ENCODE results near the gene ABCC8.

The ABCC8 gene

GRCh38 chr11:17412488-17413180 lies 64.0 kb downstream of the ABCC8 start:
- H2BK5ac ChIP-seq (ENCODE audit: low read depth, low read length, poor library complexity, severe bottlenecking): no peak overlapping the region
- no peak overlapping the region for H3K27ac ChIP-seq (ENCODE audit: low read length, poor library complexity, severe bottlenecking)
- no peaks in the 10 kb centered on the region for H3K79me1 ChIP-seq (replicated peaks; ENCODE audit: low read length, poor library complexity, severe bottlenecking)
- WGBS: 78% methylated on average over 9 of the region's 9 CpGs
- H2AK5ac ChIP-seq (ENCODE audit: low read length, severe bottlenecking): no peak overlapping the region
- H3K27me3 ChIP-seq (ENCODE audit: control insufficient read depth in 1 of 2, insufficient read depth in 1 of 2, low read length in 2 of 2): peaks cover 19 to 62% of the 10 kb centered on the region in 2 experiments
- no peak overlapping the region for H2BK120ac ChIP-seq (ENCODE audit: low read depth, low read length)
- H3K9ac ChIP-seq (ENCODE audit: low read length): no peak overlapping the region
- no peak overlapping the region for H3K23ac ChIP-seq (ENCODE audit: low read length in 2 of 2)
- no peak overlapping the region for H2BK12ac ChIP-seq (ENCODE audit: low read length in 2 of 2)
- H3K4ac ChIP-seq (ENCODE audit: low read depth in 1 of 2, low read length in 2 of 2): no peak overlapping the region
- no peaks in the 10 kb centered on the region for H3K36me3 ChIP-seq (ENCODE audit: control insufficient read depth in 1 of 2, insufficient read depth in 2 of 2, low read depth in 1 of 2, low read length in 2 of 2)
- no peak overlapping the region for H2BK15ac ChIP-seq (ENCODE audit: low read depth, poor library complexity, severe bottlenecking)
- H2AFZ ChIP-seq (ENCODE audit: low read depth, low read length): no peak overlapping the region
- H4K91ac ChIP-seq (ENCODE audit: low read length): no peak overlapping the region
- H3K4me3 ChIP-seq (ENCODE audit: insufficient read depth in 1 of 2, low read depth in 1 of 2, low read length in 2 of 2): no peak overlapping the region
- DNase-seq: no peak
- H3K18ac ChIP-seq (ENCODE audit: low read depth in 1 of 2, low read length in 2 of 2): no peak overlapping the region
- no peak overlapping the region for H3K4me2 ChIP-seq (ENCODE audit: low read length, poor library complexity, severe bottlenecking)
- no peaks in the 10 kb centered on the region for H3K9me3 ChIP-seq (ENCODE audit: control insufficient read depth, low read length)
- no peak overlapping the region for H4K8ac ChIP-seq (ENCODE audit: low read length)
- no peaks in the 10 kb centered on the region for H3K4me1 ChIP-seq (ENCODE audit: control insufficient read depth, insufficient read depth, low read depth, low read length)
- H3K14ac ChIP-seq (ENCODE audit: low read length in 2 of 2): no peak overlapping the region

GRCh38 chr11:17411418-17411817 lies 65.2 kb downstream of the ABCC8 start:
- WGBS: 89% methylated on average over 5 of the region's 6 CpGs
- Histone ChIP-seq H2AK5ac (ENCODE audit: low read length, severe bottlenecking) (no peak overlapping the region), H4K91ac (ENCODE audit: low read length) (no peak overlapping the region), H3K4me2 (ENCODE audit: low read length, poor library complexity, severe bottlenecking) (no peak overlapping the region), H4K8ac (ENCODE audit: low read length) (no peak overlapping the region), H3K27me3 (ENCODE audit: control insufficient read depth in 1 of 2, insufficient read depth in 1 of 2, low read length in 2 of 2) (peaks cover 16 to 53% of the 10 kb centered on the region in 2 experiments), H3K9ac (ENCODE audit: low read length) (no peak overlapping the region), H3K18ac (ENCODE audit: low read depth in 1 of 2, low read length in 2 of 2) (no peak overlapping the region), H2BK12ac (ENCODE audit: low read length in 2 of 2) (no peak overlapping the region), H3K27ac (ENCODE audit: low read length, poor library complexity, severe bottlenecking) (no peak overlapping the region), H2BK5ac (ENCODE audit: low read depth, low read length, poor library complexity, severe bottlenecking) (no peak overlapping the region), H3K4ac (ENCODE audit: low read depth in 1 of 2, low read length in 2 of 2) (no peak overlapping the region), H3K23ac (ENCODE audit: low read length in 2 of 2) (no peak overlapping the region), H2AFZ (ENCODE audit: low read depth, low read length) (no peak overlapping the region), H3K36me3 (ENCODE audit: control insufficient read depth in 1 of 2, insufficient read depth in 2 of 2, low read depth in 1 of 2, low read length in 2 of 2) (no peaks in the 10 kb centered on the region), H3K79me1 (replicated peaks; ENCODE audit: low read length, poor library complexity, severe bottlenecking) (no peaks in the 10 kb centered on the region), H3K14ac (ENCODE audit: low read length in 2 of 2) (peak overlapping the region in 1 of 2 experiments; percentile 10), H3K4me3 (ENCODE audit: insufficient read depth in 1 of 2, low read depth in 1 of 2, low read length in 2 of 2) (no peak overlapping the region), H2BK15ac (ENCODE audit: low read depth, poor library complexity, severe bottlenecking) (no peak overlapping the region), H2BK120ac (ENCODE audit: low read depth, low read length) (no peak overlapping the region), H3K4me1 (ENCODE audit: control insufficient read depth, insufficient read depth, low read depth, low read length) (no peaks in the 10 kb centered on the region), H3K9me3 (ENCODE audit: control insufficient read depth, low read length) (no peaks in the 10 kb centered on the region)
- no peak for DNase-seq

DNA sequence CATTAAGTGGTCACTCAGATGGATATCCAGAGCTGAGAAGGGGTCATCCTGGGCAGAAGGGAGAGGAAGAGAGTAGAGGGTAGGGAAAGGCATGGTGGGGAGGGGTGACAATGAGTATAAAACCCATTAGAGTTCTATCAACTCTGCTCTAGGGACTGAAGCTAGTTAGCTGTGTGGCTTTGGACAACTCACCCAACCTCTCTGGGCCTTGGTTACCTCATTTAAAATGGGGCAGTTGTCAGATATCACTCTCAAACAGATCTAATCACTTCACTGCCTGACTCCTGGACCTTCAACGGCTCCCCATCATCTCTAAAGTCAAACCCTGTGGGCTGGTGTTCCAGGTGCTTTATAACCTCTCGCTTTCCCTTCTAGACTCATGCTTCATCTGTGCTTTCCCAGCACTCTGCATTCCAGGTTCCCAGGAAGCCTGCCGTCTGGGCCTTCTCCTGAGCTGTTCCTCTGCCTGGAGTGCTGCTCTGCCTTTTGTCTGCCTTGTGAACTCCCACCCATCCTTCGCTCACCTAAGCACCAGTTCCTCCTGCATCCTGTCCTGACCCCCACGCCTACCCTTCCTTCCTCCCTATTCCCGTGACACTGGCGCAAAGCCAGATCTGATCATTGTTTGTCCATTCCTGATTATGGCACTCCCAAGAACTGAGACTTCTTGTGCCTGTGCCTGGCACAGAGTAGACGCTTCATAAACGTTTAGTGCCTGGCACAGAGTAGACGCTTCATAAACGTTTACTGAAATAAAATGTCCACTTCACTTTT lies 65.9 kb downstream of the ABCC8 start:
- no peak overlapping the region for H2BK120ac ChIP-seq (ENCODE audit: low read depth, low read length)
- H3K4me3 ChIP-seq (ENCODE audit: insufficient read depth in 1 of 2, low read depth in 1 of 2, low read length in 2 of 2): no peak overlapping the region
- no peak overlapping the region for H2BK5ac ChIP-seq (ENCODE audit: low read depth, low read length, poor library complexity, severe bottlenecking)
- WGBS: 76% methylated on average over 11 of the region's 11 CpGs
- H3K36me3 ChIP-seq (ENCODE audit: control insufficient read depth in 1 of 2, insufficient read depth in 2 of 2, low read depth in 1 of 2, low read length in 2 of 2): no peaks in the 10 kb centered on the region
- no peak overlapping the region for H4K8ac ChIP-seq (ENCODE audit: low read length)
- no peak overlapping the region for H2BK15ac ChIP-seq (ENCODE audit: low read depth, poor library complexity, severe bottlenecking)
- no peaks in the 10 kb centered on the region for H3K9me3 ChIP-seq (ENCODE audit: control insufficient read depth, low read length)
- H2AFZ ChIP-seq (ENCODE audit: low read depth, low read length): no peak overlapping the region
- no peak overlapping the region for H3K4ac ChIP-seq (ENCODE audit: low read depth in 1 of 2, low read length in 2 of 2)
- no peaks in the 10 kb centered on the region for H3K4me1 ChIP-seq (ENCODE audit: control insufficient read depth, insufficient read depth, low read depth, low read length)
- H2AK5ac ChIP-seq (ENCODE audit: low read length, severe bottlenecking): no peak overlapping the region
- no peak overlapping the region for H4K91ac ChIP-seq (ENCODE audit: low read length)
- H3K18ac ChIP-seq (ENCODE audit: low read depth in 1 of 2, low read length in 2 of 2): no peak overlapping the region
- no peak overlapping the region for H3K23ac ChIP-seq (ENCODE audit: low read length in 2 of 2)
- no peak for DNase-seq
- no peak overlapping the region for H3K14ac ChIP-seq (ENCODE audit: low read length in 2 of 2)
- no peak overlapping the region for H2BK12ac ChIP-seq (ENCODE audit: low read length in 2 of 2)
- H3K4me2 ChIP-seq (ENCODE audit: low read length, poor library complexity, severe bottlenecking): no peak overlapping the region
- H3K27me3 ChIP-seq (ENCODE audit: control insufficient read depth in 1 of 2, insufficient read depth in 1 of 2, low read length in 2 of 2): peaks cover 12 to 47% of the 10 kb centered on the region in 2 experiments
- no peaks in the 10 kb centered on the region for H3K79me1 ChIP-seq (replicated peaks; ENCODE audit: low read length, poor library complexity, severe bottlenecking)
- H3K9ac ChIP-seq (ENCODE audit: low read length): no peak overlapping the region
- H3K27ac ChIP-seq (ENCODE audit: low read length, poor library complexity, severe bottlenecking): no peak overlapping the region

GRCh38 chr11:17408641-17409040 lies 68.0 kb downstream of the ABCC8 start:
- H3K27ac ChIP-seq (ENCODE audit: low read length, poor library complexity, severe bottlenecking): no peak overlapping the region
- no peak overlapping the region for H3K4me2 ChIP-seq (ENCODE audit: low read length, poor library complexity, severe bottlenecking)
- no peak overlapping the region for H3K9ac ChIP-seq (ENCODE audit: low read length)
- H3K4ac ChIP-seq (ENCODE audit: low read depth in 1 of 2, low read length in 2 of 2): no peak overlapping the region
- H4K8ac ChIP-seq (ENCODE audit: low read length): no peak overlapping the region
- H2BK12ac ChIP-seq (ENCODE audit: low read length in 2 of 2): no peak overlapping the region
- H3K4me3 ChIP-seq (ENCODE audit: insufficient read depth in 1 of 2, low read depth in 1 of 2, low read length in 2 of 2): no peak overlapping the region
- no peaks in the 10 kb centered on the region for H3K9me3 ChIP-seq (ENCODE audit: control insufficient read depth, low read length)
- H4K91ac ChIP-seq (ENCODE audit: low read length): no peak overlapping the region
- H3K27me3 ChIP-seq (ENCODE audit: control insufficient read depth in 1 of 2, insufficient read depth in 1 of 2, low read length in 2 of 2): peaks cover 4 to 38% of the 10 kb centered on the region in 2 experiments
- DNase-seq: no peak
- peaks cover 2% of the 10 kb centered on the region for H3K4me1 ChIP-seq (ENCODE audit: control insufficient read depth, insufficient read depth, low read depth, low read length)
- no peak overlapping the region for H3K18ac ChIP-seq (ENCODE audit: low read depth in 1 of 2, low read length in 2 of 2)
- no peak overlapping the region for H3K14ac ChIP-seq (ENCODE audit: low read length in 2 of 2)
- H2BK120ac ChIP-seq (ENCODE audit: low read depth, low read length): no peak overlapping the region
- H2AFZ ChIP-seq (ENCODE audit: low read depth, low read length): no peak overlapping the region
- H3K23ac ChIP-seq (ENCODE audit: low read length in 2 of 2): no peak overlapping the region
- H2BK5ac ChIP-seq (ENCODE audit: low read depth, low read length, poor library complexity, severe bottlenecking): no peak overlapping the region
- H2AK5ac ChIP-seq (ENCODE audit: low read length, severe bottlenecking): no peak overlapping the region
- no peak overlapping the region for H2BK15ac ChIP-seq (ENCODE audit: low read depth, poor library complexity, severe bottlenecking)
- WGBS: 88% methylated on average over 7 of the region's 7 CpGs
- no peaks in the 10 kb centered on the region for H3K79me1 ChIP-seq (replicated peaks; ENCODE audit: low read length, poor library complexity, severe bottlenecking)
- no peaks in the 10 kb centered on the region for H3K36me3 ChIP-seq (ENCODE audit: control insufficient read depth in 1 of 2, insufficient read depth in 2 of 2, low read depth in 1 of 2, low read length in 2 of 2)
